ENCODE results near the gene NEK11. TPM values are rescaled to one million over a fixed set of nuclear protein-coding genes. Genes with fewer than 3 reads are reported as not detected.
"Not testable (repeated sequence)": the region's sequence is repeated elsewhere in the genome, so short reads cannot be mapped to it uniquely, and the experiment has no call there.

NEK11 gene
- total RNA-seq, 1 donor from 2014 or later, result 2.8 TPM

DNA sequence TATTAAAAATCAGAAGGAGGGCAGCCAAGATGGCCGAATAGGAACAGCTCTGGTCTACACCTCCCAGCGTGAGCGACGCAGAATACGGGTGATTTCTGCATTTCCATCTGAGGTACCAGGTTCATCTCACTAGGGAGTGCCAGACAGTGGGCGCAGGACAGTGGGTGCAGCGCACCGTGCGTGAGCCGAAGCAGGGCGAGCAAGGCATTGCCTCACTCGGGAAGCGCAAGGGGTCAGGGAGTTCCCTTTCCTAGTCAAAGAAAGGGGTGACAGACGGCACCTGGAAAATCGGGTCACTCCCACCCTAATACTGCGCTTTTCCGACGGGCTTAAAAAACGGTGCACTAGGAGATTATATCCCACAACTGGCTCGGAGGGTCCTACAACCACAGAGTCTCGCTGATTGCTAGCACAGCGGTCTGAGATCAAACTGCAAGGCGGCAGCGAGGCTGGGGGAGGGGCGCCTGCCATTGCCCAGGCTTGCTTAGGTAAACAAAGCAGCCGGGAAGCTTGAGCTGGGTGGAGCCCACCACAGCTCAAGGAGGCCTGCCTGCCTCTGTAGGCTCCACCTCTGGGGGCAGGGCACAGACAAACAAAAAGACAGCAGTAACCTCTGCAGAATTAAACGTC is 304.9 kb downstream of the NEK11 start:
- intact Hi-C loops (cut with DNase I); DNase-seq (ENCODE audit: low spot score): not testable (repeated sequence)

DNA sequence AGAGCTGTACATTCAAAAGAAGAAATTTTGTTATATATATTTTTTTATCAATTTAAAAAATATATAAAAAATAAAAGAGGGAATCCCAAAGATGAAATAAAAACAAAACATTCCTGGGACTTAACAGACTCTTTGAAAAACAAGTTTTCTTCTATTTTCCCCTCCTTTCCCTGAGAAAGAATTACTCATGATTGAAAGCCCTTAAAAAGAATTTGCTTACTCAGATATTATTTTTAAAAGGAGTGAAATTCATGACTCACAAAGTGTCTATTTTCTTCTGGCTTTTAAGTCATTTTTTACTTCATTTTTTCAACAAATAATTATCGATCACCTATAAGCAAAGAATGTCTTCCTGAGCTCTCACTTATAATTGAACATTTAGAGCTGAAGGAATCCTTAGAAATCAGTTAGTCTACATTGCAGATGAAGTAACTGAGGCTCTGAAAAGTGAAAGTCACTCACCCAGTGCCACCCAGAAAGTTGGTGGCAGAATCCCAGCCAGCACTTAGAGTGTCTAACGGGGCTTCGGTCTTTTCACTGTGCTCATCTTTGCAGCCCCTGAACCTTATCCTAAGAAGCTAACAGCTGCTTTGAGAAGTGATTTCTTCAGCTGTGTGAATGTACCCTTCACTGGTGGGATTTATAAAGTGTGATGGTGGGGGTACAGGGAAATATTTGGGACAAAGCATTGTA is 312.4 kb downstream of the NEK11 start:
- no peak for DNase-seq (ENCODE audit: low spot score)
- intact Hi-C loops (cut with DNase I), result no loop called here

- intact Hi-C loops (cut with DNase I), result no loop called here
- DNase-seq (ENCODE audit: low spot score), result no peak
Measured at GRCh38 chr3:131341761-131342160, 315.1 kb downstream of the NEK11 start.

DNA sequence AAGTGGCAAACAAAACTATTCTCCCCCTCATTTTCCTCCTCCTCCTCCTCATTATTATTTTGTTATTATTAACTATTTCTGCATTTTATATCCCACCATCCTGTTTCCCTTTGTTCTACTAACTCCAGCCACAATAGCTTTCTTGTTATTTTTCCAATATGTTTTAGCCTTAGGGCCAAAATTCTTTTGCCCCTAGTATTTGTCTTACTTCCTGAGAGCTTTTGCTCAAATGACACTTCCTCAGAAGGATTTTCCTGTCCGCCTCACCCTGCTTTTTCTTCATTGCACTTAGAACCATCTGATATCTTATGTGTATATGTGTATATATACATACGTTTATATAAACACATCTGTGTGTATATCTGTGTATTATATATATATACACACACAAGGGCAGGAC is 322.2 kb downstream of the NEK11 start:
- intact Hi-C loops (cut with DNase I), result loop anchor here (5.0 kb wide), 1 partner anchor 53 kb away; no protein-coding TSS in a partner anchor
- no peak for DNase-seq (ENCODE audit: low spot score)

DNA sequence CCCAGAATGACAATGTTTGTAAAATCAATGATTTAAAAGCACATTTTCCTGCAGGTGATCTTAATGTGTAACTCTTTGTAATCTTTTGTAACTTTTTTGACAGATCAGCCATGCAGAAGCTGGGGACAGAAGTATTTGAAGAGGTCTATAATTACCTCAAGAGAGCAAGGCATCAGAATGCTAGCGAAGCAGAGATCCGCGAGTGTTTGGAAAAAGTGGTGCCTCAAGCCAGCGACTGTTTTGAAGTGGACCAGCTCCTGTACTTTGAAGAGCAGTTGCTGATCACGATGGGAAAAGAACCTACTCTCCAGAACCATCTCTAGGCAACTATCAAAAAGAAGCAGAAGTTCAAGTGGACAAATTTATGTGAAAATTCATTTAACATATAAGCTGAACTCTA is 322.8 kb downstream of the NEK11 start:
- no peak for DNase-seq (ENCODE audit: low spot score)
- intact Hi-C loops (cut with DNase I), result loop anchor here (5.0 kb wide), 1 partner anchor 53 kb away; no protein-coding TSS in a partner anchor

GRCh38 chr3:131349946-131350347 is 323.3 kb downstream of the NEK11 start:
- DNase-seq (ENCODE audit: low spot score), result peak; percentile 79
- intact Hi-C loops (cut with DNase I), result loop anchor here (5.0 kb wide), 1 partner anchor 52 kb away; no protein-coding TSS in a partner anchor

DNA sequence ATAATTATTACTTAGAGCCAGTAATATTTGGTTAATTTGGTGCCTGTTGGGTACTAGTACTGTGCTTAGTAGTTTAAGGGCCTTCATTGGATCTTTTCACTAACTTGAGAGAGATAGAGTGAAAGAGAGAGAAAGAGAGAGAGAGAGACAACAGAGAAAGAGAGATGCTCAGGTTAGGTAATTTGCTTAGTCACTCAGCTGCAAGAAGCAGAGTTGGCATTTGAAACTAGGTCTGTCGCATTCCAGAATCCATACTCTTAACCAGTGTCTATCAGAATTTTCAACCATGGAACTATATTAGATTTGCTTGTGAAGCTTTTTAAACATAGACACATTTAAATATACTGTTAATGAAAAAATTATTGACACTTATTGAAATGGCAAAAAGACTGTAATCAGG is 323.8 kb downstream of the NEK11 start:
- DNase-seq (ENCODE audit: low spot score), result no peak
- intact Hi-C loops (cut with DNase I), result no loop called here

DNA sequence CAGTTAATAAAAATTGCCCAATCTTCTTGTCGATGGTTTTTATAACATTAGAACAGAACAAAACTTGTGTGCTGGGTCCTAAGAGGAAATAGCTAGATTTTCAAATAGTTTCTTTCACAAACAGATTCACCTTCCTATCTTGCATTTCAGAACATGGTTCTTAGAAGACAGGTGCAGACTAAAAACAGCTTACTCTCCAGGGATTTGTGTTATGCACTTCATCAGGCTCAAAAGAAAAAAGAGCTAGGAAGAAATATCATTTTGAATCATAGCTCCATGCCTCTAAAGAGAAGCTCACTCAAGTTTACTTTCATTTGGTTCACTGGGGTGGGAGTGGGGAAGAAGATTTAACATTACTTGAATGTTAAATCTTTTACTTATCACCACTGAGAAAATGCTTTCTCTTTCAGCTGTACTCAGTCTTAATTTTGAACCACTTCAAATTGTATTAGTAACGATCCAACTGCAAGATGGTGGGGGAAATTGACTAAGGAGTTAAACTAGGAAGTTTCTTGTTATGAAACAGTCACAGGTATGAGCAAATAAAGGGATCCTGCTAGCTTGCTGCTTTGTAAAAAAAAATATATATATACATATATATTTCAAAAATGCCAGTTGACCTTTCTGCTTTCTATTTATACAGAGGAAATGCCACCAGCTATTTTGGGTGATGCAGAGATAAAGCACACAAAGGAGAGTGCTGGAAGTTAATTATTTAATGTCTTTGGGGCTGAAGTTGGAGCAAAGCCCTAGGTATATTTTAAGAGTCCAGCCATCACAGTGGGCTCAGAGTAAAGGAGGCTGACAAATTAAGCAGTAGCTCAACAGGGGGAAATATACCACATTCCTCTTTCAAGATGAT is 326.6 kb downstream of the NEK11 start:
- intact Hi-C loops (cut with DNase I), result no loop called here
- DNase-seq (ENCODE audit: low spot score), result no peak

DNA sequence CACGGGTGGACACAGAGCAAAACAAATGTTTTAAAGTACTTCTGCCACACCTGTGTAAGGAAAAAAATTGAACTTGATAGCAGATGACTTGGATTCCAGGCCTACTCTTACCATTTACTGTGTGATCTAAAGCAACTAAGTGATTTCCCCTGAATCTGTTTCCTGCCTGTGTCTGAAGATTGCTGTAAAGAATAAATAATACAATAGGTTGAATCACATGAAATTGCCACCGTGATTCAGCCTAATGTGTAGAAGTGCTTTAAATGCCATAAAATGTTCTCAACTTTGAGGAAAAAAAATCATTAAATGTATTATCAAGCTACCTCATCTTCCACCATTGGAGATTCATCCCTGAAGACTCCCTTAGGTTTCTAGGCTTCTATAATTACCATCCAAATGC is 327.3 kb downstream of the NEK11 start:
- intact Hi-C loops (cut with DNase I), result no loop called here
- no peak for DNase-seq (ENCODE audit: low spot score)

- intact Hi-C loops (cut with DNase I), result no loop called here
- no peak for DNase-seq (ENCODE audit: low spot score)
Measured at GRCh38 chr3:131356006-131356595, 329.4 kb downstream of the NEK11 start.

- intact Hi-C loops (cut with DNase I), result no loop called here
- no peak for DNase-seq (ENCODE audit: low spot score)
Measured at GRCh38 chr3:131357275-131357674, 330.6 kb downstream of the NEK11 start.

GRCh38 chr3:131360191-131360755 is 333.6 kb downstream of the NEK11 start:
- no peak for DNase-seq (ENCODE audit: low spot score)
- intact Hi-C loops (cut with DNase I), result no loop called here

GRCh38 chr3:131361066-131361463 is 334.4 kb downstream of the NEK11 start:
- DNase-seq (ENCODE audit: low spot score); intact Hi-C loops (cut with DNase I): not testable (repeated sequence)

- DNase-seq (ENCODE audit: low spot score), result peak; percentile 96
- intact Hi-C loops (cut with DNase I), result no loop called here
Measured at GRCh38 chr3:131361464-131362421, 335.1 kb downstream of the NEK11 start.

DNA sequence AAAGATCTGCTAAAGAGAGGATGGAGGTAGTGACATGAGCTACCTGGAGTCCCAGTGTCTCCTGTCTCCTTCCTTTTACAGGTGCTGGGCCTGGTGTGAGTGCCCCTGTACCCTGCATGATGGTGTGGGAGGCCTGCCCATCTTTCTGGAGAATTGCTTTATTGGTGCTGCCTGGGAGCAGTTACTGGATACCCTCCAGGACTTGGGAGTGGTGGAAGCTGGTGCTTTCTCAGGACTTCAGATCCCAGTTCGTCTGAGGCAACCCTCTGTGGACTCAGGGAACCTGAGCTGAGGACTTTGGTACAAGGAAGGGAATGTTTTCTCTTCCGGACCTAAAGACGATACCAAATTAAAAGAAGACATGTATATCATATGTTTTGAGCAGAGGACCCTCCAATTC is 336.6 kb downstream of the NEK11 start:
- no peak for DNase-seq (ENCODE audit: low spot score)
- intact Hi-C loops (cut with DNase I), result no loop called here

GRCh38 chr3:131370935-131371687 is 344.4 kb downstream of the NEK11 start:
- DNase-seq (ENCODE audit: low spot score), result no peak
- intact Hi-C loops (cut with DNase I), result no loop called here

- intact Hi-C loops (cut with DNase I), result no loop called here
- DNase-seq (ENCODE audit: low spot score), result no peak
Measured at GRCh38 chr3:131371688-131372066, 345.0 kb downstream of the NEK11 start.

DNA sequence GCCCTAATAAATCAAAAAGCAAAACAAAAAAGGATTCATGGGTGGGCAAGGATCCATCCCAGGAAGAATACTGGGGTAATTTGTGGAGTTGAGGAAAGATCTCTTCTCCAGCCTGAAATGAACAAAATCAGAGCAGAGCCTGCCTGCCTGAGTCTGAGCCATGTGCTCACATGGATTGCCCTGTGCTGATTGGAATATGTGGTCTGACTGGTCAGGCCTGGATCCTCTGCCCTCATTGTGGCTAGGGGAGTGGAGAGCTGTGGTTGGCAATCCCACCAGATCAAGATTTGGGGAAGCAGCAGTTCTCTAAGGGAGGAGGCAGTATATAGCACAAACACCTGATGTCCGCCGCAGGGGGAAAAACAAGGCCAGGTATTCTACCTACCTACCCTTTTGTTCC is 348.1 kb downstream of the NEK11 start:
- DNase-seq (ENCODE audit: low spot score), result no peak
- intact Hi-C loops (cut with DNase I), result no loop called here
